Measurements from ENCODE around the gene ACOT2. TPM values are rescaled to one million over a fixed set of nuclear protein-coding genes. Genes with fewer than 3 reads are reported as not detected.
"Not testable (repeated sequence)": the region's sequence is repeated elsewhere in the genome, so short reads cannot be mapped to it uniquely, and the experiment has no call there.

ACOT2 gene
- total RNA-seq, 1 donor from 2014 or later = 7.6 TPM

DNA sequence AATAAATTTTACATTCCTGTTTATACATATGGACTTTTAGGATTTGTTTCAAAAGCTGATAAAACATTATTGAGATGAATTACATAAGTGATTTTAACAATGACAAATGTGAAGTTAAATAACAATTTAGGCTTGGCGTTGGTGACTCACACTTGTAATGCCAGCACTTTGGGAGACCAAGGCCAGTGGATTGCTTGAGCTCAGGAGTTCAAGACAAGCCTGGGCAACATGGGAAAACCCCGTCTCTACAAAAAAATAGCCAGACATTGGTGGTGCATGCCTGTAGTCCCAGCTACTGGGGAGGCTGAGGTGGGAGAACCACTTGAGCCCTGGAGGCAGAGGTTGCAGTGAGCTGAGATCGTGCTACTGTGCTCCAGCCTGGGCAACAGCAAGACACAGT, 7.4 kb downstream of the ACOT2 start:
- Mint-ChIP-seq H3K9me3 (ENCODE audit: unreplicated experiment) (no peaks in the 10 kb centered on the region), H3K27ac (ENCODE audit: unreplicated experiment) (no peak overlapping the region), H3K4me3 (ENCODE audit: unreplicated experiment) (no peak overlapping the region), H3K27me3 (ENCODE audit: unreplicated experiment) (no peaks in the 10 kb centered on the region), H3K36me3 (ENCODE audit: unreplicated experiment) (no peaks in the 10 kb centered on the region), H3K4me1 (ENCODE audit: low read depth, unreplicated experiment) (no peaks in the 10 kb centered on the region)
- TF ChIP-seq, protein P1, sequence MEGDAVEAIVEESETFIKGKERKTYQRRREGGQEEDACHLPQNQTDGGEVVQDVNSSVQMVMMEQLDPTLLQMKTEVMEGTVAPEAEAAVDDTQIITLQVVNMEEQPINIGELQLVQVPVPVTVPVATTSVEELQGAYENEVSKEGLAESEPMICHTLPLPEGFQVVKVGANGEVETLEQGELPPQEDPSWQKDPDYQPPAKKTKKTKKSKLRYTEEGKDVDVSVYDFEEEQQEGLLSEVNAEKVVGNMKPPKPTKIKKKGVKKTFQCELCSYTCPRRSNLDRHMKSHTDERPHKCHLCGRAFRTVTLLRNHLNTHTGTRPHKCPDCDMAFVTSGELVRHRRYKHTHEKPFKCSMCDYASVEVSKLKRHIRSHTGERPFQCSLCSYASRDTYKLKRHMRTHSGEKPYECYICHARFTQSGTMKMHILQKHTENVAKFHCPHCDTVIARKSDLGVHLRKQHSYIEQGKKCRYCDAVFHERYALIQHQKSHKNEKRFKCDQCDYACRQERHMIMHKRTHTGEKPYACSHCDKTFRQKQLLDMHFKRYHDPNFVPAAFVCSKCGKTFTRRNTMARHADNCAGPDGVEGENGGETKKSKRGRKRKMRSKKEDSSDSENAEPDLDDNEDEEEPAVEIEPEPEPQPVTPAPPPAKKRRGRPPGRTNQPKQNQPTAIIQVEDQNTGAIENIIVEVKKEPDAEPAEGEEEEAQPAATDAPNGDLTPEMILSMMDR (IDR thresholded peaks at IDR 0.05; ENCODE audit: partially characterized antibody, unreplicated experiment) = no peak
- DNase-seq = no peak

DNA sequence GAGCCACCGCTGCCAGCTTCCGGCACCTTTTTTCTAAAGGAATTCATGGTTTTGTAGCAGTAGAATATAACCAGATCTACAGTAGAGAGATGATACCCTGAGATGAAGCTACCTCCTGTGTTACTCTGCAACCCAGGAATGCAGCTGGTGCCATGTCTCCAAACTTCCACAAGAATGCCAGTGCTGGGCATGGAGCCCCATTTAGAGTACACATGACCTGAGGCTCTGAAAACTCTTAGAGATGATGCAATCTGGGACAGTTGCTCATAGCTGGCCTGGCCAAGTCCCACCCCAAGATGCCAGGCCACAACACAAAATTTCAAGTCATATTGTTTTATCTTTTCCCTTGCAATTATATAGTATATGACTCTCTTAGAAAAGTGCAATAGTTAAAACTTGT, 8.2 kb downstream of the ACOT2 start:
- H3K4me3 Mint-ChIP-seq (ENCODE audit: unreplicated experiment); H3K36me3 Mint-ChIP-seq (ENCODE audit: unreplicated experiment); H3K4me1 Mint-ChIP-seq (ENCODE audit: low read depth, unreplicated experiment); H3K9me3 Mint-ChIP-seq (ENCODE audit: unreplicated experiment); DNase-seq; H3K27me3 Mint-ChIP-seq (ENCODE audit: unreplicated experiment); H3K27ac Mint-ChIP-seq (ENCODE audit: unreplicated experiment): not testable (repeated sequence)

DNA sequence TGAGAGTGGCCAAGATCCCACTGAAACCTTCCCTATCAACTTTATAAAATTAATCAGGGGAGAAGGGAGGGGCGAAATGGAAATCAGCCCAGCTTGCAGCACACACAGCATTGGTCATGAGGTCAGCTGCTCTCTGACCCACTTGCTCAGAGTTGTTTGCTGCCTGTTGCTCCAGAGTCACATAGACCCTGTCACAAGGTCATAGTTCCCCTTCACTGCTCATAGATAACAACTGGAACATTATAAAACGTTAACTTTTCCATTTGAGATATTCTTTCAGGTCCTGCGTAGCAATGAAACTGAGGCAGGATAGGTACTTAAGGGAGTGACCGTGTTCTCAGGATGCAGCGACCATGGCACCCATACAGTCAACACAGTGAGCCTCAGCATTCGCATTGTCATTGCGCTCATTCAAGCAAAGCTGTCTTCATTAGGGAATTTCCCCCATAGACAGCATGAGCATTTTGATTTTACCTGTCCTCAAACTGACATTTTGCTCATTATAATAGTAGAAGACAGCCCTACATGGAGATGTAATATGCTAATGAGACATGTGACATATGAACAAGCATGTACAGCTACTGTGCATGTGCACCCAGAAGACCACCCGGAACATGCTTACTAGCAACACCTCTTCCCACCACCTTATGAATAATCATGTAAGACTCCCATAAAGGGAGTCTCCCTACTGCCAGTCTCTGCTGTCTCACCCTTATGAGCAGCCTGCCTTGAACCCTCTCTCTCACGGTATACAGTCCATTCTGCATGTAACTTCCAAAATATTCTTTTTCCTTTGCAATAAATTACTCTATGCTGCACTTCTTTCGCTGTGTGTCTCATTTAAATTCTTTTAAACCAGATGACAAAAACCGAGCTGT, 13.3 kb downstream of the ACOT2 start:
- not testable (repeated sequence) for H3K4me1 Mint-ChIP-seq (ENCODE audit: low read depth, unreplicated experiment); H3K4me3 Mint-ChIP-seq (ENCODE audit: unreplicated experiment); H3K27ac Mint-ChIP-seq (ENCODE audit: unreplicated experiment); DNase-seq; H3K27me3 Mint-ChIP-seq (ENCODE audit: unreplicated experiment); H3K36me3 Mint-ChIP-seq (ENCODE audit: unreplicated experiment); H3K9me3 Mint-ChIP-seq (ENCODE audit: unreplicated experiment)

DNA sequence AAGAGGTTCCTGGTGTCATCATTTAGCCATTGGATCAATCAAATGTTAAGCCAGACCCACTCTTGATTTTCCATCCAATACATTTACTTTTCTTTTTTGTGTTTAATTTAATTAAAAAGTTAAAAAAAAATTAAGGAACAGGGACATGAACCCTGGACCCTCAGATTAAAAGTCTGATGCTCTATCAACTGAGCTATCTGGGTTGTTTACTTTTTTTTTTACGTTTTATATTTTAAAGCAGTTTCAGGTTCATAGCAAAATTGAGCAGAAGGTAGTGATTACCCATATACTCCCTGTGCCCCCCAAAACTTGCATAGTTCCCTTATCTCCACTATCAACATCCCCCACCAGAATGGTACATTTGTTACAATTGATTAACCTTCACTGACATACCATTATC, 19.7 kb downstream of the ACOT2 start:
- Mint-ChIP-seq H3K4me1 (ENCODE audit: low read depth, unreplicated experiment) (no peaks in the 10 kb centered on the region), H3K27ac (ENCODE audit: unreplicated experiment) (no peak overlapping the region), H3K36me3 (ENCODE audit: unreplicated experiment) (peaks cover 4% of the 10 kb centered on the region), H3K27me3 (ENCODE audit: unreplicated experiment) (peaks cover 8% of the 10 kb centered on the region), H3K4me3 (ENCODE audit: unreplicated experiment) (no peak overlapping the region), H3K9me3 (ENCODE audit: unreplicated experiment) (no peaks in the 10 kb centered on the region)
- DNase-seq = no peak
- TF ChIP-seq, protein P1 (IDR thresholded peaks at IDR 0.05; ENCODE audit: partially characterized antibody, unreplicated experiment) = no peak

DNA sequence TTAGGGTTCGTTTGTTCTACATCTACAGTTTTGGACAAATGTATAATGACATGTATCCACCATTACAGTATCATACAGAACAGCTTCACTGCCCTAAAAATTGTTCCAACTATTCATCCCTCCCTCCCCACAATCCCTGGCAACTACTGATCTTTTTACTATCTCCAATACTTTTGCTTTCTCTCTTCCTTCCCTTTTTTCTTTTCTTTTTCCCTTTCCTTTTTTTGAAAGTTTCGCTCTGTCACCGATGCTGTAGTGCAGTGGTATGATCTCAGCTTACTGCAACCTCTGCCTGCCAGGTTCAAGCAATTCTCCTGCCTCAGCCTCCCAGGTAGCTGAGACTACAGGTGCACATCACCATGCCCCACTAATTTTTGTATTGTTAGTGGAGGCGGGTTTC, 20.1 kb downstream of the ACOT2 start:
- no peak overlapping the region for H3K4me3 Mint-ChIP-seq (ENCODE audit: unreplicated experiment)
- H3K27me3 Mint-ChIP-seq (ENCODE audit: unreplicated experiment) = peaks cover 8% of the 10 kb centered on the region
- peaks cover 4% of the 10 kb centered on the region for H3K36me3 Mint-ChIP-seq (ENCODE audit: unreplicated experiment)
- H3K27ac Mint-ChIP-seq (ENCODE audit: unreplicated experiment) = no peak overlapping the region
- TF ChIP-seq, protein P1 (IDR thresholded peaks at IDR 0.05; ENCODE audit: partially characterized antibody, unreplicated experiment) = no peak
- DNase-seq = no peak
- H3K4me1 Mint-ChIP-seq (ENCODE audit: low read depth, unreplicated experiment) = no peaks in the 10 kb centered on the region
- no peaks in the 10 kb centered on the region for H3K9me3 Mint-ChIP-seq (ENCODE audit: unreplicated experiment)

DNA sequence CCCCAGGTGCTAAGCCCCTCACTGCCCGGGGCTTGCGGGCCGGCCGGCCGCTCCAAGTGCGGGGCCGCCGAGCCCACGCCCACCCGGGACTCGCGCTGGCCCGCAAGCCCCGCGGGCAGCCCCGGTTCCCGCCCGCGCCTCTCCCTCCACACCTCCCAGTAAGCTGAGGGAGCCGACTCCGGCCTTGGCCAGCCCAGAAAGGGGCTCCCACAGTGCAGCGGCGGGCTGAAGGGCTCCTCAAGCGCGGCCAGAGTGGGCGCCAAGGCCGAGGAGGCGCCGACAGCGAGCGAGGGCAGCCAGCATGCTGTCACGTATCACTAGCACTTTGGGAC, 21.6 kb downstream of the ACOT2 start:
- H3K36me3 Mint-ChIP-seq (ENCODE audit: unreplicated experiment); H3K27me3 Mint-ChIP-seq (ENCODE audit: unreplicated experiment); H3K4me1 Mint-ChIP-seq (ENCODE audit: low read depth, unreplicated experiment); DNase-seq; H3K27ac Mint-ChIP-seq (ENCODE audit: unreplicated experiment); H3K9me3 Mint-ChIP-seq (ENCODE audit: unreplicated experiment); H3K4me3 Mint-ChIP-seq (ENCODE audit: unreplicated experiment): not testable (repeated sequence)

Measured in glutamatergic neuron (in vitro differentiated cells).